H1 (cell line): ENCODE measurements around the gene MEI1. TPM values are rescaled to one million over a fixed set of nuclear protein-coding genes. Genes with fewer than 3 reads are reported as not detected.

Experiments
- BRCA1 ChIP-seq: IDR thresholded peaks from 2 replicates; pipeline ENCODE4 v1.6.1; 2012; ENCODE audit warnings: low read depth, low read length, improper control_type of control experiment
- MAFK ChIP-seq: IDR thresholded peaks from 2 replicates; pipeline ENCODE4 v1.6.1; 2012; ENCODE audit warnings: low read depth, mild to moderate bottlenecking, improper control_type of control experiment, low read length
- NANOG ChIP-seq: IDR thresholded peaks from 2 replicates; pipeline ENCODE4 v1.6.1; 2011; ENCODE audit warnings: low read length, low read depth, mild to moderate bottlenecking, inconsistent platforms; ENCODE audit not compliant: insufficient read depth, poor library complexity, severe bottlenecking
- RBBP5 ChIP-seq: IDR thresholded peaks from 2 replicates; pipeline ENCODE4 v1.7.1; 2012; ENCODE audit warnings: low read depth, mild to moderate bottlenecking, inconsistent platforms, low read length, moderate library complexity, borderline replicate concordance
- RXRA ChIP-seq: IDR thresholded peaks from 2 replicates; pipeline ENCODE4 v1.6.1; 2011; ENCODE audit warnings: low read depth, mild to moderate bottlenecking, low read length, moderate library complexity; ENCODE audit not compliant: insufficient read depth
- USF2 ChIP-seq: IDR thresholded peaks from 2 replicates; pipeline ENCODE4 v1.6.1; 2011; ENCODE audit warnings: low read length, improper control_type of control experiment
- polyA plus RNA-seq, 7 experiments: library from polyadenylated mRNA; depleted of rRNA in 3 of 7; stranded (reverse) in 5 of 7; unstranded in 2 of 7; fragments of >200 nt in 5 of 7; fragments of 200-250 nt in 2 of 7; gene quantifications; 1 replicate in 5 of 7; 2 replicates in 1 of 7; 4 replicates in 1 of 7; pipeline versions ENCODE4 v1.2.1 to v1.2.3, GENCODE V29; 2011 to 2013; ENCODE audit warnings: missing spikeins in 2 of 7, mixed read lengths in 2 of 7
- total RNA-seq: library from RNA; stranded (reverse); fragmentation: NEBNext Ultra II Directional; extraction: Animal tissue kit (Norgen Biotek cat#: 25700); gene quantifications from 2 replicates; pipeline ENCODE4 v1.2.1, GENCODE V29; 2021

The MEI1 gene
- total and polyA plus RNA-seq, 2 of the 8 experiments (the other 6 are each of a cell fraction or from before 2014, with no cell fraction given), result 0.27 to 0.54 TPM

- no peak for TF ChIP-seq USF2
- no peak for TF ChIP-seq MAFK
- TF ChIP-seq BRCA1, result no peak
- no peak for TF ChIP-seq RXRA
- no peak for TF ChIP-seq RBBP5
- TF ChIP-seq NANOG, result no peak
Observed at GRCh38 chr22:41654322-41654721, 45.0 kb upstream of the MEI1 start (continued).
